H9 (cell line): Measurements from ENCODE around the gene ADAMTS8. TPM values are rescaled to one million over a fixed set of nuclear protein-coding genes. Genes with fewer than 3 reads are reported as not detected.

Experiments
- DNase-seq: peaks from one replicate; pipeline ENCODE4 v3.0.0-alpha.2; 2017
- H2AFZ ChIP-seq: one replicate; pipeline ENCODE4 v1.6.1; 2013; ENCODE audit warnings: mild to moderate bottlenecking, low read length, control low read depth, moderate library complexity
- H2AK5ac ChIP-seq: 2 replicates; pipeline ENCODE4 v1.6.1; 2013; ENCODE audit warnings: low read length, control low read depth, mixed read lengths; ENCODE audit not compliant: insufficient read length
- H2BK120ac ChIP-seq: one replicate; pipeline ENCODE4 v1.6.1; 2013; ENCODE audit warnings: low read depth, mild to moderate bottlenecking, low read length, control low read depth, inconsistent platforms; ENCODE audit not compliant: poor library complexity, severe bottlenecking
- H2BK12ac ChIP-seq: 2 replicates; pipeline ENCODE4 v1.6.1; 2013; ENCODE audit warnings: low read length, control low read depth, mixed read lengths, low read depth; ENCODE audit not compliant: insufficient read length
- H2BK15ac ChIP-seq: 2 replicates; pipeline ENCODE4 v1.6.1; 2013; ENCODE audit warnings: low read depth, low read length, control low read depth
- H2BK20ac ChIP-seq: one replicate; pipeline ENCODE4 v1.6.1; 2013; ENCODE audit warnings: low read depth, mild to moderate bottlenecking, low read length, control low read depth, inconsistent platforms; ENCODE audit not compliant: poor library complexity, severe bottlenecking
- H2BK5ac ChIP-seq: 2 replicates; pipeline ENCODE4 v1.6.1; 2013; ENCODE audit warnings: low read length, control low read depth, mixed read lengths; ENCODE audit not compliant: insufficient read length
- H3K14ac ChIP-seq: 2 replicates; pipeline ENCODE4 v1.6.1; 2013; ENCODE audit warnings: low read length, control low read depth; ENCODE audit not compliant: insufficient read depth
- H3K18ac ChIP-seq: 2 replicates; pipeline ENCODE4 v1.6.1; 2013; ENCODE audit warnings: low read depth, mild to moderate bottlenecking, mixed read lengths, low read length, control low read depth; ENCODE audit not compliant: insufficient read length
- H3K23ac ChIP-seq: 2 replicates; pipeline ENCODE4 v1.6.1; 2013; ENCODE audit warnings: low read length, control low read depth, mixed read lengths, low read depth; ENCODE audit not compliant: insufficient read length
- H3K23me2 ChIP-seq: 2 replicates; pipeline ENCODE4 v1.6.1; 2013; ENCODE audit warnings: low read depth, mild to moderate bottlenecking, mixed read lengths, low read length, control low read depth; ENCODE audit not compliant: insufficient read length, poor library complexity, severe bottlenecking
- H3K27ac ChIP-seq: 2 replicates; pipeline ENCODE4 v1.5.1; 2013; ENCODE audit warnings: low read length, control low read depth, mixed read lengths, low read depth; ENCODE audit not compliant: insufficient read length
- H3K27me3 ChIP-seq: 2 replicates; pipeline ENCODE4 v1.6.1; 2013; ENCODE audit warnings: low read length, control low read depth, inconsistent platforms; ENCODE audit not compliant: insufficient read depth
- H3K4ac ChIP-seq: 2 replicates; pipeline ENCODE4 v1.6.1; 2013; ENCODE audit warnings: low read depth, mild to moderate bottlenecking, control low read depth, inconsistent platforms, low read length, moderate library complexity
- H3K4me1 ChIP-seq: 2 replicates; pipeline ENCODE4 v1.6.1; 2013; ENCODE audit warnings: low read length, control low read depth, inconsistent platforms; ENCODE audit not compliant: insufficient read depth
- H3K4me2 ChIP-seq: 2 replicates; pipeline ENCODE4 v1.6.1; 2013; ENCODE audit warnings: low read length, control low read depth, mixed read lengths; ENCODE audit not compliant: insufficient read length, insufficient read depth
- H3K56ac ChIP-seq: 2 replicates; pipeline ENCODE4 v1.6.1; 2013; ENCODE audit warnings: low read depth, mild to moderate bottlenecking, mixed read lengths, low read length, control low read depth; ENCODE audit not compliant: insufficient read length
- H3K79me1 ChIP-seq: 2 replicates; pipeline ENCODE4 v1.6.1; 2013; ENCODE audit warnings: low read depth, mild to moderate bottlenecking, moderate library complexity, low read length, control low read depth, inconsistent platforms; ENCODE audit not compliant: insufficient read depth, poor library complexity, severe bottlenecking
- H3K79me2 ChIP-seq: 2 replicates; pipeline ENCODE4 v1.6.1; 2013; ENCODE audit warnings: low read length, control low read depth, inconsistent platforms; ENCODE audit not compliant: insufficient read depth
- H3K9ac ChIP-seq: 2 replicates; pipeline ENCODE4 v1.6.1; 2013; ENCODE audit warnings: low read length, control low read depth, mixed read lengths; ENCODE audit not compliant: insufficient read length; ENCODE audit errors: extremely low read depth
- H3K9me3 ChIP-seq: one replicate; pipeline ENCODE4 v1.6.1; 2013; ENCODE audit warnings: low read depth, low read length, inconsistent platforms; ENCODE audit not compliant: control insufficient read depth
- H3T11ph ChIP-seq: one replicate; pipeline ENCODE4 v1.6.1; 2013; ENCODE audit warnings: mild to moderate bottlenecking, low read length, control low read depth, inconsistent platforms
- H4K20me1 ChIP-seq: one replicate; pipeline ENCODE4 v1.6.1; 2013; ENCODE audit not compliant: control insufficient read depth, insufficient read length, insufficient read depth
- H4K5ac ChIP-seq: 2 replicates; pipeline ENCODE4 v1.6.1; 2013; ENCODE audit warnings: low read depth, mild to moderate bottlenecking, mixed read lengths, low read length, control low read depth; ENCODE audit not compliant: insufficient read length
- H4K8ac ChIP-seq: replicated peaks from 2 replicates; pipeline ENCODE4 v1.6.1; 2013; ENCODE audit warnings: low read length, control low read depth, mixed read lengths, low read depth; ENCODE audit not compliant: insufficient read length
- H4K91ac ChIP-seq: 2 replicates; pipeline ENCODE4 v1.6.1; 2013; ENCODE audit warnings: low read depth, mild to moderate bottlenecking, moderate library complexity, mixed read lengths, low read length, control low read depth; ENCODE audit not compliant: insufficient read length
- H3K27ac Mint-ChIP-seq, 3 experiments: 2 replicates in 2 of 3; 3 replicates in 1 of 3; pipeline ENCODE4 v1.8.0; 2020 to 2021; ENCODE audit warnings: mixed read lengths in 3 of 3, mild to moderate bottlenecking in 1 of 3, moderate library complexity in 1 of 3
- H3K27me3 Mint-ChIP-seq: 2 replicates; pipeline ENCODE4 v1.8.0; 2021; ENCODE audit warnings: low read depth, mild to moderate bottlenecking, moderate library complexity, mixed read lengths
- H3K36me3 Mint-ChIP-seq, 3 experiments: 2 replicates in 2 of 3; 3 replicates in 1 of 3; pipeline ENCODE4 v1.8.0; 2020 to 2021; ENCODE audit warnings: low read depth in 3 of 3, mixed read lengths in 3 of 3; ENCODE audit not compliant: insufficient read depth in 1 of 3
- H3K4me1 Mint-ChIP-seq, 2 experiments: 2 replicates each; pipeline ENCODE4 v1.8.0; 2020; ENCODE audit warnings: mixed read lengths in 2 of 2
- H3K4me3 Mint-ChIP-seq, 2 experiments: 2 replicates in 1 of 2; 3 replicates in 1 of 2; pipeline ENCODE4 v1.8.0; 2020 to 2021; ENCODE audit warnings: mild to moderate bottlenecking in 2 of 2, mixed read lengths in 2 of 2, moderate library complexity in 1 of 2
- H3K9me3 Mint-ChIP-seq, 2 experiments: 2 replicates in 1 of 2; 3 replicates in 1 of 2; pipeline ENCODE4 v1.8.0; 2020; ENCODE audit warnings: mild to moderate bottlenecking in 2 of 2, mixed read lengths in 2 of 2, moderate library complexity in 1 of 2
- CTCF ChIP-seq: fragments of 200-600 bp; sonication (generic); conservative IDR thresholded peaks from 3 replicates; pipeline ENCODE4 v1.8.0; 2021; ENCODE audit warnings: antibody characterized with exemption, mild to moderate bottlenecking
- WGBS: extraction: QIAGEN DNeasy Blood & Tissue Kit; methylation state at CpG from one replicate; pipeline ENCODE4 v1.1.7; 2013; ENCODE audit warnings: missing lambda C conversion rate, low lambda C conversion rate, mixed read lengths; ENCODE audit not compliant: insufficient read length; ENCODE audit errors: extremely low coverage; 5-methylcytosine and 5-hydroxymethylcytosine counted together
- total RNA-seq: library from RNA; stranded (reverse); gene quantifications from 2 replicates; pipeline ENCODE4 v1.2.1, GENCODE V29; 2021

The ADAMTS8 gene
- total RNA-seq, 1 experiment from 2014 or later, result 5.0 TPM

- no peak overlapping the region for H2BK5ac ChIP-seq
Observed at GRCh38 chr11:130476200-130476921, 48.0 kb upstream of the ADAMTS8 start.

More at GRCh38 chr11:130476200-130476921, 48.0 kb upstream of the ADAMTS8 start:
- H3K4me3 Mint-ChIP-seq, result no peak overlapping the region
- no peaks in the 10 kb centered on the region for H3K36me3 Mint-ChIP-seq
- Histone ChIP-seq H2BK12ac (no peak overlapping the region), H2AFZ (no peak overlapping the region), H4K5ac (no peak overlapping the region), H4K8ac (no peak overlapping the region), H3K23ac (no peak overlapping the region), H3K27ac (no peak overlapping the region), H3K56ac (no peak overlapping the region), H4K91ac (no peak overlapping the region), H3T11ph (no peak overlapping the region), H3K79me1 (no peaks in the 10 kb centered on the region), H3K4me1 (no peaks in the 10 kb centered on the region; the same call in 1 of the 2 replicates), H3K23me2 (no peaks in the 10 kb centered on the region), H3K4ac (no peak overlapping the region), H3K14ac (no peak overlapping the region), H2AK5ac (no peak overlapping the region), H3K79me2 (no peaks in the 10 kb centered on the region), H2BK20ac (no peak overlapping the region), H3K4me2 (no peak overlapping the region), H2BK15ac (no peak overlapping the region), H2BK120ac (no peak overlapping the region), H3K9ac (no peak overlapping the region), H3K18ac (no peak overlapping the region), H3K9me3 (no peaks in the 10 kb centered on the region), H4K20me1 (no peaks in the 10 kb centered on the region), H3K27me3 (no peaks in the 10 kb centered on the region)
- WGBS, result no CpG with 5 or more reads among the region's 12 CpGs
- no peaks in the 10 kb centered on the region; the same call in 1 of the 2 replicates for H3K27me3 Mint-ChIP-seq
- peak overlapping the region in 1 of 3 experiments; percentile 5; a peak in 1 of 7 replicates for H3K27ac Mint-ChIP-seq
- no peaks in the 10 kb centered on the region for H3K9me3 Mint-ChIP-seq
- DNase-seq, result no peak
- H3K4me1 Mint-ChIP-seq, result peaks cover 3 to 4% of the 10 kb centered on the region in 2 experiments; a peak in 2 of 4 replicates
- no peak for TF ChIP-seq CTCF
